Nephron progenitor cell (in vitro differentiated cells): ENCODE data around the gene MC2R.
"Not testable (repeated sequence)": the region's sequence is repeated elsewhere in the genome, so short reads cannot be mapped to it uniquely, and the experiment has no call there.

Experiments
- DNase-seq: peaks from one replicate; pipeline ENCODE4 v3.0.0; 2021
- H3K27ac Mint-ChIP-seq: 2 replicates; pipeline ENCODE4 v1.8.0; 2021; ENCODE audit warnings: mild to moderate bottlenecking, moderate library complexity, mixed read lengths
- H3K27me3 Mint-ChIP-seq: 2 replicates; pipeline ENCODE4 v1.8.0; 2021; ENCODE audit warnings: mild to moderate bottlenecking, low read depth, mixed read lengths; ENCODE audit not compliant: poor library complexity
- H3K36me3 Mint-ChIP-seq: 2 replicates; pipeline ENCODE4 v1.8.0; 2021; ENCODE audit warnings: low read depth, mixed read lengths
- H3K4me1 Mint-ChIP-seq: 2 replicates; pipeline ENCODE4 v1.8.0; 2021; ENCODE audit warnings: mixed read lengths
- H3K4me3 Mint-ChIP-seq: 2 replicates; pipeline ENCODE4 v1.8.0; 2021; ENCODE audit warnings: mild to moderate bottlenecking, moderate library complexity, mixed read lengths
- H3K9me3 Mint-ChIP-seq: 2 replicates; pipeline ENCODE4 v1.8.0; 2021; ENCODE audit warnings: mild to moderate bottlenecking, moderate library complexity, mixed read lengths
- CTCF ChIP-seq: fragments of 200-600 bp; sonication (generic); IDR thresholded peaks from 2 replicates; pipeline ENCODE4 v1.5.0; 2021; ENCODE audit warnings: antibody characterized with exemption

MC2R gene

GRCh38 chr18:13871701-13872100 lies 43.6 kb downstream of the MC2R start:
- no peaks in the 10 kb centered on the region for H3K36me3 Mint-ChIP-seq
- H3K27ac Mint-ChIP-seq: no peak overlapping the region
- H3K4me1 Mint-ChIP-seq: peaks cover 6% of the 10 kb centered on the region
- DNase-seq: no peak
- H3K9me3 Mint-ChIP-seq: peaks cover under 1% of the 10 kb centered on the region
- peaks cover 68% of the 10 kb centered on the region for H3K27me3 Mint-ChIP-seq
- H3K4me3 Mint-ChIP-seq: no peak overlapping the region
- no peak for TF ChIP-seq CTCF

GRCh38 chr18:13868501-13869271 lies 46.6 kb downstream of the MC2R start:
- DNase-seq: peak; percentile 23
- Mint-ChIP-seq H3K4me3 (peak overlapping the region; percentile 74), H3K27ac (no peak overlapping the region), H3K4me1 (peaks cover 6% of the 10 kb centered on the region), H3K36me3 (no peaks in the 10 kb centered on the region), H3K9me3 (peaks cover 8% of the 10 kb centered on the region), H3K27me3 (peaks cover 71% of the 10 kb centered on the region)
- no peak for TF ChIP-seq CTCF

- DNase-seq, H3K4me1 Mint-ChIP-seq, H3K36me3 Mint-ChIP-seq, H3K4me3 Mint-ChIP-seq, H3K27ac Mint-ChIP-seq: not testable (repeated sequence)
- H3K27me3 Mint-ChIP-seq: peaks cover 33% of the 10 kb centered on the region
- H3K9me3 Mint-ChIP-seq: peaks cover 29% of the 10 kb centered on the region
Measured at GRCh38 chr18:13862898-13863297, 52.4 kb downstream of the MC2R start.

GRCh38 chr18:13849791-13850190 lies 65.5 kb downstream of the MC2R start:
- H3K4me3 Mint-ChIP-seq: no peak overlapping the region
- no peaks in the 10 kb centered on the region for H3K36me3 Mint-ChIP-seq
- DNase-seq: no peak
- H3K9me3 Mint-ChIP-seq: peaks cover 66% of the 10 kb centered on the region
- TF ChIP-seq CTCF: no peak
- H3K27ac Mint-ChIP-seq: no peak overlapping the region
- no peaks in the 10 kb centered on the region for H3K4me1 Mint-ChIP-seq
- peaks cover 8% of the 10 kb centered on the region for H3K27me3 Mint-ChIP-seq

GRCh38 chr18:13836559-13836958 lies 78.8 kb downstream of the MC2R start:
- H3K9me3 Mint-ChIP-seq: peaks cover 6% of the 10 kb centered on the region
- no peaks in the 10 kb centered on the region for H3K4me1 Mint-ChIP-seq
- H3K27me3 Mint-ChIP-seq: peaks cover 3% of the 10 kb centered on the region
- no peaks in the 10 kb centered on the region for H3K36me3 Mint-ChIP-seq
- H3K4me3 Mint-ChIP-seq: no peak overlapping the region
- no peak overlapping the region for H3K27ac Mint-ChIP-seq
- no peak for DNase-seq
- no peak for TF ChIP-seq CTCF

- H3K9me3 Mint-ChIP-seq: peaks cover 6% of the 10 kb centered on the region
- no peaks in the 10 kb centered on the region for H3K4me1 Mint-ChIP-seq
- H3K27ac Mint-ChIP-seq: no peak overlapping the region
- H3K27me3 Mint-ChIP-seq: peaks cover 3% of the 10 kb centered on the region
- no peaks in the 10 kb centered on the region for H3K36me3 Mint-ChIP-seq
- H3K4me3 Mint-ChIP-seq: no peak overlapping the region
- TF ChIP-seq CTCF: no peak
- no peak for DNase-seq
Measured at GRCh38 chr18:13835202-13835601, 80.1 kb downstream of the MC2R start.
